SK-N-SH (cell line): Measurements from ENCODE around the gene PPP2R5C.

Source experiments
- MXI1 ChIP-seq: IDR thresholded peaks from 2 replicates; pipeline ENCODE4 v1.6.1; 2012; ENCODE audit warnings: mild to moderate bottlenecking, low read depth, low read length, improper control_type of control experiment
- NRF1 ChIP-seq: IDR thresholded peaks from 2 replicates; pipeline ENCODE4 v1.6.1; 2012; ENCODE audit warnings: low read depth, mild to moderate bottlenecking, low read length
- REST ChIP-seq: IDR thresholded peaks from 2 replicates; pipeline ENCODE4 v1.6.1; 2012; ENCODE audit warnings: mild to moderate bottlenecking, low read depth, low read length, moderate library complexity
- RFX5 ChIP-seq: IDR thresholded peaks from 2 replicates; pipeline ENCODE4 v1.6.1; 2012; ENCODE audit warnings: mild to moderate bottlenecking, improper control_type of control experiment, low read length
- TEAD4 ChIP-seq: IDR thresholded peaks from 2 replicates; pipeline ENCODE4 v1.4.0; 2012; ENCODE audit warnings: mild to moderate bottlenecking, borderline replicate concordance; ENCODE audit not compliant: insufficient read depth
- USF2 ChIP-seq: fragments of 150-350 bp; IDR thresholded peaks from 2 replicates; pipeline ENCODE4 v1.6.1; 2017; ENCODE audit warnings: antibody characterized with exemption, low read length, low read depth, borderline replicate concordance
- TF ChIP-seq, protein P1 (sequence below): fragments of 200-600 bp; sonication (generic); IDR thresholded peaks from 2 replicates; pipeline ENCODE4 v1.6.1; 2017; ENCODE audit warnings: antibody characterized with exemption, mild to moderate bottlenecking, moderate library complexity

- TF ChIP-seq REST (no peak), RFX5 (no peak), TEAD4 (no peak), USF2 (no peak), NRF1 (no peak), MXI1 (no peak)
- TF ChIP-seq, protein P1, sequence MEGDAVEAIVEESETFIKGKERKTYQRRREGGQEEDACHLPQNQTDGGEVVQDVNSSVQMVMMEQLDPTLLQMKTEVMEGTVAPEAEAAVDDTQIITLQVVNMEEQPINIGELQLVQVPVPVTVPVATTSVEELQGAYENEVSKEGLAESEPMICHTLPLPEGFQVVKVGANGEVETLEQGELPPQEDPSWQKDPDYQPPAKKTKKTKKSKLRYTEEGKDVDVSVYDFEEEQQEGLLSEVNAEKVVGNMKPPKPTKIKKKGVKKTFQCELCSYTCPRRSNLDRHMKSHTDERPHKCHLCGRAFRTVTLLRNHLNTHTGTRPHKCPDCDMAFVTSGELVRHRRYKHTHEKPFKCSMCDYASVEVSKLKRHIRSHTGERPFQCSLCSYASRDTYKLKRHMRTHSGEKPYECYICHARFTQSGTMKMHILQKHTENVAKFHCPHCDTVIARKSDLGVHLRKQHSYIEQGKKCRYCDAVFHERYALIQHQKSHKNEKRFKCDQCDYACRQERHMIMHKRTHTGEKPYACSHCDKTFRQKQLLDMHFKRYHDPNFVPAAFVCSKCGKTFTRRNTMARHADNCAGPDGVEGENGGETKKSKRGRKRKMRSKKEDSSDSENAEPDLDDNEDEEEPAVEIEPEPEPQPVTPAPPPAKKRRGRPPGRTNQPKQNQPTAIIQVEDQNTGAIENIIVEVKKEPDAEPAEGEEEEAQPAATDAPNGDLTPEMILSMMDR, result no peak
Observed at GRCh38 chr14:101721951-101722661, 39.4 kb upstream of the PPP2R5C start.
